H1 (cell line): Measurements from ENCODE around the gene AKAP9. TPM values are rescaled to one million over a fixed set of nuclear protein-coding genes. Genes with fewer than 3 reads are reported as not detected.

Source experiments
- CTCF ChIA-PET: fragments of 300-600 bp; sonication (Branson Sonifier 250); formaldehyde crosslinking; loops from one replicate; lab custom pipeline; 2021; ENCODE audit not compliant: partially characterized antibody; lab: Charles Lee
- POLR2A ChIA-PET: fragments of 300-600 bp; sonication (Branson Sonifier 250); formaldehyde crosslinking; loops from one replicate; lab custom pipeline; 2021; ENCODE audit warnings: inconsistent platforms; ENCODE audit not compliant: partially characterized antibody; lab: Charles Lee
- DNase-seq, 2 experiments: peaks; one replicate each; pipeline versions ENCODE4 v3.0.0 to v3.0.0-alpha.2; 2010 to 2022; ENCODE audit warnings: low spot score in 2 of 2, low read depth in 1 of 2, mixed read lengths in 1 of 2
- FAIRE-seq: peaks from 2 replicates; lab custom pipeline; 2011; peaks lifted over from hg19 to GRCh38; lab: Jason Lieb, UNC
- H2AFZ ChIP-seq: 2 replicates; pipeline ENCODE4 v1.8.1; 2012; ENCODE audit warnings: low read length, inconsistent platforms
- H2AK5ac ChIP-seq: 2 replicates; pipeline ENCODE4 v1.6.1; 2013; ENCODE audit warnings: low read depth, low read length
- H2BK120ac ChIP-seq: replicated peaks from 2 replicates; pipeline ENCODE3; 2013; ENCODE audit warnings: low read depth, low read length, inconsistent platforms
- H2BK12ac ChIP-seq: 2 replicates; pipeline ENCODE4 v1.6.1; 2013; ENCODE audit warnings: low read depth, low read length
- H2BK15ac ChIP-seq: 2 replicates; pipeline ENCODE4 v1.6.1; 2013; ENCODE audit warnings: low read length
- H2BK20ac ChIP-seq: 2 replicates; pipeline ENCODE4 v1.6.1; 2013; ENCODE audit warnings: low read length
- H2BK5ac ChIP-seq: 2 replicates; pipeline ENCODE4 v1.6.1; 2013; ENCODE audit warnings: low read depth, low read length
- H3K14ac ChIP-seq: 2 replicates; pipeline ENCODE4 v1.6.1; 2013; ENCODE audit warnings: inconsistent platforms; ENCODE audit not compliant: insufficient read length
- H3K18ac ChIP-seq: 2 replicates; pipeline ENCODE4 v1.6.1; 2013; ENCODE audit warnings: low read length; ENCODE audit errors: extremely low read depth
- H3K23ac ChIP-seq: 2 replicates; pipeline ENCODE4 v1.6.1; 2013; ENCODE audit warnings: inconsistent platforms; ENCODE audit not compliant: insufficient read length
- H3K23me2 ChIP-seq: 2 replicates; pipeline ENCODE4 v1.6.1; 2013; ENCODE audit warnings: low read depth, low read length
- H3K27ac ChIP-seq: 2 replicates; pipeline ENCODE4 v1.6.1; 2011; ENCODE audit warnings: low read depth, low read length, inconsistent platforms
- H3K27me3 ChIP-seq, 4 experiments: replicated peaks in 1 of 4; 1 replicate in 1 of 4; 2 replicates in 3 of 4; pipeline versions ENCODE4 v1.6.1 to v1.8.1; 2011 to 2013; ENCODE audit warnings: low read length in 3 of 4, mild to moderate bottlenecking in 3 of 4, inconsistent platforms in 2 of 4, mixed read lengths in 2 of 4, moderate library complexity in 1 of 4; ENCODE audit not compliant: control insufficient read depth in 3 of 4, insufficient read depth in 3 of 4; ENCODE audit errors: extremely low read depth in 1 of 4
- H3K36me3 ChIP-seq, 4 experiments: 2 replicates each; pipeline versions ENCODE4 v1.6.1 to v1.8.1; 2011 to 2013; ENCODE audit warnings: mild to moderate bottlenecking in 4 of 4, low read length in 3 of 4, moderate library complexity in 2 of 4, control low read depth in 1 of 4, inconsistent platforms in 1 of 4; ENCODE audit not compliant: insufficient read depth in 4 of 4, control insufficient read depth in 2 of 4
- H3K4ac ChIP-seq: replicated peaks from 2 replicates; pipeline ENCODE3; 2013; ENCODE audit warnings: low read length, low read depth, mixed read lengths, inconsistent platforms; ENCODE audit not compliant: insufficient read length
- H3K4me1 ChIP-seq, 4 experiments: replicated peaks in 1 of 4; 1 replicate in 1 of 4; 2 replicates in 3 of 4; pipeline versions ENCODE4 v1.6.1 to v1.8.1; 2011 to 2013; ENCODE audit warnings: low read length in 3 of 4, inconsistent platforms in 2 of 4, mixed read lengths in 1 of 4; ENCODE audit not compliant: insufficient read depth in 4 of 4, control insufficient read depth in 3 of 4
- H3K4me2 ChIP-seq, 2 experiments: 2 replicates each; pipeline versions ENCODE4 v1.6.1 to v1.8.1; 2011 to 2013; ENCODE audit warnings: low read depth in 2 of 2, low read length in 2 of 2, control low read depth in 1 of 2, inconsistent platforms in 1 of 2, mild to moderate bottlenecking in 1 of 2; ENCODE audit not compliant: insufficient read depth in 1 of 2
- H3K4me3 ChIP-seq, 4 experiments: fragments of 200-600, 300-600 bp in 1 of 4; sonication (generic), shearing (Covaris generic), sonication (Bioruptor Twin) in 1 of 4; 2 replicates each; pipeline versions ENCODE4 v1.5.1 to v1.8.1; 2011 to 2016; ENCODE audit warnings: low read length in 4 of 4, low read depth in 3 of 4, control low read depth in 2 of 4, inconsistent platforms in 2 of 4, mild to moderate bottlenecking in 2 of 4, mixed read lengths in 1 of 4, moderate library complexity in 1 of 4; ENCODE audit not compliant: insufficient read depth in 2 of 4; ENCODE audit errors: extremely low read depth in 1 of 4
- H3K56ac ChIP-seq: replicated peaks from 2 replicates; pipeline ENCODE3; 2013; ENCODE audit warnings: low read depth, mild to moderate bottlenecking, mixed read lengths, low read length, inconsistent platforms; ENCODE audit not compliant: insufficient read length
- H3K79me1 ChIP-seq: 2 replicates; pipeline ENCODE4 v1.6.1; 2013; ENCODE audit warnings: low read depth, low read length, control low read depth
- H3K79me2 ChIP-seq, 2 experiments: 2 replicates each; pipeline versions ENCODE4 v1.6.1 to v1.8.1; 2012 to 2013; ENCODE audit warnings: low read length in 2 of 2, mild to moderate bottlenecking in 2 of 2, inconsistent platforms in 1 of 2; ENCODE audit not compliant: insufficient read depth in 2 of 2, control insufficient read depth in 1 of 2
- H3K9ac ChIP-seq, 4 experiments: replicated peaks in 1 of 4; 1 replicate in 1 of 4; 2 replicates in 3 of 4; pipeline versions ENCODE4 v1.6.1 to v1.8.1; 2011 to 2013; ENCODE audit warnings: low read depth in 3 of 4, low read length in 3 of 4, control low read depth in 2 of 4, mild to moderate bottlenecking in 2 of 4, moderate library complexity in 2 of 4, inconsistent platforms in 1 of 4; ENCODE audit errors: extremely low read depth in 1 of 4
- H3K9me3 ChIP-seq, 2 experiments: 2 replicates each; pipeline versions ENCODE4 v1.6.1 to v1.8.1; 2012 to 2013; ENCODE audit warnings: mild to moderate bottlenecking in 2 of 2, moderate library complexity in 2 of 2, control low read depth in 1 of 2, inconsistent platforms in 1 of 2, low read depth in 1 of 2, low read length in 1 of 2, mixed read lengths in 1 of 2; ENCODE audit not compliant: insufficient read depth in 2 of 2
- H4K20me1 ChIP-seq, 2 experiments: replicated peaks in 1 of 2; 2 replicates each; pipeline versions ENCODE3 to v1.8.1; 2011 to 2013; ENCODE audit warnings: inconsistent platforms in 2 of 2, low read length in 2 of 2, mild to moderate bottlenecking in 1 of 2; ENCODE audit not compliant: insufficient read depth in 2 of 2, control insufficient read depth in 1 of 2
- H4K5ac ChIP-seq: 2 replicates; pipeline ENCODE4 v1.6.1; 2013; ENCODE audit warnings: low read length, low read depth, mixed read lengths, inconsistent platforms; ENCODE audit not compliant: insufficient read length
- H4K8ac ChIP-seq: 2 replicates; pipeline ENCODE4 v1.8.0; 2013; ENCODE audit warnings: mild to moderate bottlenecking, moderate library complexity, low read length, inconsistent platforms; ENCODE audit not compliant: insufficient read depth; ENCODE audit errors: extremely low read depth
- H4K91ac ChIP-seq: replicated peaks from 2 replicates; pipeline ENCODE3; 2013; ENCODE audit warnings: low read length, mixed read lengths, inconsistent platforms; ENCODE audit not compliant: insufficient read length
- BRCA1 ChIP-seq: IDR thresholded peaks from 2 replicates; pipeline ENCODE4 v1.6.1; 2012; ENCODE audit warnings: low read depth, low read length, improper control_type of control experiment
- CBX8 ChIP-seq: fragments of 300-800, 300-1000 bp; sonication (generic); IDR thresholded peaks from 2 replicates; pipeline ENCODE4 v1.7.1; 2016; ENCODE audit warnings: low read depth, low read length, borderline replicate concordance
- CHD2 ChIP-seq: IDR thresholded peaks from 2 replicates; pipeline ENCODE4 v1.6.1; 2012; ENCODE audit warnings: low read length, improper control_type of control experiment
- KDM4A ChIP-seq: IDR thresholded peaks from one replicate; pipeline ENCODE4 v1.7.1; 2012; ENCODE audit warnings: low read depth, mild to moderate bottlenecking, moderate library complexity, low read length, inconsistent platforms; ENCODE audit not compliant: severe bottlenecking
- PHF8 ChIP-seq: fragments of 200-600 bp; sonication (generic); conservative IDR thresholded peaks from 2 replicates; pipeline ENCODE4 v1.7.1; 2012; ENCODE audit warnings: low read depth, mild to moderate bottlenecking, inconsistent platforms, low read length, moderate library complexity
- SIRT6 ChIP-seq: IDR thresholded peaks from one replicate; pipeline ENCODE4 v1.7.1; 2012; ENCODE audit warnings: low read length, inconsistent platforms
- SP1 ChIP-seq: IDR thresholded peaks from 2 replicates; pipeline ENCODE4 v1.6.1; 2011; ENCODE audit warnings: low read depth, low read length
- WGBS, 2 experiments: shearing (Covaris generic) in 1 of 2; methylation state at CpG; one replicate each; pipeline versions ENCODE4 v1.1.6 to v1.1.7; 2013 to 2015; ENCODE audit warnings: low lambda C conversion rate in 2 of 2, mixed read lengths in 2 of 2, inconsistent platforms in 1 of 2, low coverage in 1 of 2, missing lambda C conversion rate in 1 of 2; ENCODE audit not compliant: insufficient replicate concordance in 2 of 2, insufficient coverage in 1 of 2, insufficient read length in 1 of 2; ENCODE audit errors: extremely low coverage in 1 of 2, missing lambda C conversion rate in 1 of 2; 5-methylcytosine and 5-hydroxymethylcytosine counted together
- polyA plus RNA-seq, 7 experiments: library from polyadenylated mRNA; depleted of rRNA in 3 of 7; stranded (reverse) in 5 of 7; unstranded in 2 of 7; fragments of >200 nt in 5 of 7; fragments of 200-250 nt in 2 of 7; gene quantifications; 1 replicate in 5 of 7; 2 replicates in 1 of 7; 4 replicates in 1 of 7; pipeline versions ENCODE4 v1.2.1 to v1.2.3, GENCODE V29; 2011 to 2013; ENCODE audit warnings: missing spikeins in 2 of 7, mixed read lengths in 2 of 7
- total RNA-seq: library from RNA; stranded (reverse); fragmentation: NEBNext Ultra II Directional; extraction: Animal tissue kit (Norgen Biotek cat#: 25700); gene quantifications from 2 replicates; pipeline ENCODE4 v1.2.1, GENCODE V29; 2021
- TF ChIP-seq, protein P1 (sequence below): IDR thresholded peaks from 2 replicates; pipeline ENCODE4 v1.6.1; 2012; ENCODE audit warnings: low read length, inconsistent platforms
- TF ChIP-seq, protein P2 (sequence below), 3 experiments: IDR thresholded peaks; 1 replicate in 2 of 3; 2 replicates in 1 of 3; pipeline versions ENCODE4 v1.5.1 to v1.6.1; 2011; ENCODE audit warnings: low read length in 3 of 3, mild to moderate bottlenecking in 3 of 3, inconsistent platforms in 2 of 3, low read depth in 1 of 3, moderate library complexity in 1 of 3; ENCODE audit not compliant: insufficient read depth in 1 of 3; ENCODE audit errors: control extremely low read depth in 1 of 3

The AKAP9 gene
- total and polyA plus RNA-seq, 2 of the 8 experiments (the other 6 are each of a cell fraction or from before 2014, with no cell fraction given): 6.2 to 26.3 TPM

DNA sequence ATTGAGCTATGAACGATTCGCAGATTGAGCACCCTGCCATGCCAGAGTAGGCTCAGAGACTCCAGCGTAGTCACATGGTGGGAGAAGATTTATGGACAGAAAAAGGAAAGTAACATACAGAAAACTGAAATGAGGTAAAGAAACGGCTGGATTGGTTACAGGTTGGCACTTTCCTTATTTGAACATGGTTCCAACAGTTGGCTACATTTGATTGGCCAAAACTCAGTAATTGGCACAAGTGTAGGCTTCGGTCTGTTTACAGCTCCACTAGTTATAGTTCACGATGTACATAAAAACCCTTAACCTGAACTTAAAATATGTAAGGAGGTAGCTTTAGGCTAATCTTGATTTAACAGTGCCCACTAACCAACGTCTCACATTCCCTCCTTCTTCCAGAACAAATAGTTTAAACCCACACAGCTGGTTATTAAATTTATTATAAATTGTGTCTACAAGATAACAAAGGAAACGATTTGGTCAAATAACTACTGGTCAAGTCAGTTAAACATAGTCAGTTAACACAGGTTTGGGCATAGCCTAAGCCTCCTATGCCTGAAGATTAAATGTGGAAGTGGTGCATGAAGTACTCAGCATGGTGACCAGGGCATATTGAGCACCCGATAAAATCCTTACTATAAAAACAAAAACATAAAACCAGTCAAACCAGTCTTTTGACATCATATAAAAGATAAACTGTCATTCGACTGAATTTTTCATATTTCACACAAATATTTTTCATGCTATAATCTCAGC is 42.2 kb upstream of the AKAP9 start:
- ChIA-PET POLR2A (no interaction called here), CTCF (no interaction called here)
- no peak overlapping the region for H3K18ac ChIP-seq
- H3K79me2 ChIP-seq: no peaks in the 10 kb centered on the region
- no peak overlapping the region for H2BK15ac ChIP-seq
- no peaks in the 10 kb centered on the region for H3K9me3 ChIP-seq
- H2AFZ ChIP-seq: no peak overlapping the region
- DNase-seq (no peak), FAIRE-seq (no peak)
- no peak overlapping the region for H3K56ac ChIP-seq
- no peaks in the 10 kb centered on the region for H3K36me3 ChIP-seq
- no peak overlapping the region for H2BK12ac ChIP-seq
- H2BK5ac ChIP-seq: no peak overlapping the region
- H3K9ac ChIP-seq: no peak overlapping the region
- H3K4me3 ChIP-seq: no peak overlapping the region
- H3K23me2 ChIP-seq: no peaks in the 10 kb centered on the region
- H4K5ac ChIP-seq: no peak overlapping the region
- H3K27me3 ChIP-seq: no peaks in the 10 kb centered on the region
- H2AK5ac ChIP-seq: no peak overlapping the region
- no peak overlapping the region for H3K4me2 ChIP-seq
- H2BK120ac ChIP-seq: no peak overlapping the region
- no peak overlapping the region for H3K23ac ChIP-seq
- H3K14ac ChIP-seq: no peak overlapping the region
- H4K91ac ChIP-seq: no peak overlapping the region
- no peaks in the 10 kb centered on the region for H3K79me1 ChIP-seq
- no peak overlapping the region for H2BK20ac ChIP-seq
- no peak overlapping the region for H3K27ac ChIP-seq
- WGBS, 2 experiments: 90% methylated on average over 10 of the region's 10 CpGs; no CpG with 5 or more reads in 1 of the 2 experiments
- H4K20me1 ChIP-seq: no peaks in the 10 kb centered on the region
- no peaks in the 10 kb centered on the region for H3K4me1 ChIP-seq
- no peak overlapping the region for H3K4ac ChIP-seq
- no peak overlapping the region for H4K8ac ChIP-seq
- TF ChIP-seq SIRT6 (no peak), SP1 (no peak), BRCA1 (no peak), KDM4A (no peak), CBX8 (no peak), PHF8 (no peak), CHD2 (no peak)
- TF ChIP-seq, protein P1, sequence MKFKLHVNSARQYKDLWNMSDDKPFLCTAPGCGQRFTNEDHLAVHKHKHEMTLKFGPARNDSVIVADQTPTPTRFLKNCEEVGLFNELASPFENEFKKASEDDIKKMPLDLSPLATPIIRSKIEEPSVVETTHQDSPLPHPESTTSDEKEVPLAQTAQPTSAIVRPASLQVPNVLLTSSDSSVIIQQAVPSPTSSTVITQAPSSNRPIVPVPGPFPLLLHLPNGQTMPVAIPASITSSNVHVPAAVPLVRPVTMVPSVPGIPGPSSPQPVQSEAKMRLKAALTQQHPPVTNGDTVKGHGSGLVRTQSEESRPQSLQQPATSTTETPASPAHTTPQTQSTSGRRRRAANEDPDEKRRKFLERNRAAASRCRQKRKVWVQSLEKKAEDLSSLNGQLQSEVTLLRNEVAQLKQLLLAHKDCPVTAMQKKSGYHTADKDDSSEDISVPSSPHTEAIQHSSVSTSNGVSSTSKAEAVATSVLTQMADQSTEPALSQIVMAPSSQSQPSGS: no peak
- TF ChIP-seq, protein P2, sequence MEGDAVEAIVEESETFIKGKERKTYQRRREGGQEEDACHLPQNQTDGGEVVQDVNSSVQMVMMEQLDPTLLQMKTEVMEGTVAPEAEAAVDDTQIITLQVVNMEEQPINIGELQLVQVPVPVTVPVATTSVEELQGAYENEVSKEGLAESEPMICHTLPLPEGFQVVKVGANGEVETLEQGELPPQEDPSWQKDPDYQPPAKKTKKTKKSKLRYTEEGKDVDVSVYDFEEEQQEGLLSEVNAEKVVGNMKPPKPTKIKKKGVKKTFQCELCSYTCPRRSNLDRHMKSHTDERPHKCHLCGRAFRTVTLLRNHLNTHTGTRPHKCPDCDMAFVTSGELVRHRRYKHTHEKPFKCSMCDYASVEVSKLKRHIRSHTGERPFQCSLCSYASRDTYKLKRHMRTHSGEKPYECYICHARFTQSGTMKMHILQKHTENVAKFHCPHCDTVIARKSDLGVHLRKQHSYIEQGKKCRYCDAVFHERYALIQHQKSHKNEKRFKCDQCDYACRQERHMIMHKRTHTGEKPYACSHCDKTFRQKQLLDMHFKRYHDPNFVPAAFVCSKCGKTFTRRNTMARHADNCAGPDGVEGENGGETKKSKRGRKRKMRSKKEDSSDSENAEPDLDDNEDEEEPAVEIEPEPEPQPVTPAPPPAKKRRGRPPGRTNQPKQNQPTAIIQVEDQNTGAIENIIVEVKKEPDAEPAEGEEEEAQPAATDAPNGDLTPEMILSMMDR (IDR thresholded peaks at IDR 0.05; ENCODE audit: control extremely low read depth in 1 of 3, insufficient read depth in 1 of 3, low read depth in 1 of 3, low read length in 3 of 3): no peak
